Loucy (cell line): Measurements from ENCODE around the gene SERPING1.

ENCODE experiments used
- H2AFZ ChIP-seq: fragments of 200-600 bp; sonication (generic); 2 replicates; pipeline ENCODE4 v1.6.0; 2016; ENCODE audit warnings: antibody characterized with exemption, mild to moderate bottlenecking, low read length, moderate library complexity
- H3F3A ChIP-seq: fragments of 200-600 bp; 2 replicates; pipeline ENCODE4 v1.6.0; 2016; ENCODE audit warnings: antibody characterized with exemption, low read depth, mild to moderate bottlenecking
- H3K27me3 ChIP-seq: fragments of 200-600 bp; sonication (generic); 2 replicates; pipeline ENCODE4 v1.6.1; 2014; ENCODE audit warnings: low read length, mild to moderate bottlenecking; ENCODE audit not compliant: insufficient read depth, poor library complexity, severe bottlenecking
- H3K36me3 ChIP-seq: fragments of 200-600 bp; sonication (generic); 2 replicates; pipeline ENCODE4 v1.6.1; 2016; ENCODE audit warnings: low read length; ENCODE audit not compliant: insufficient read depth
- H3K4me1 ChIP-seq: fragments of 200-600 bp; sonication (generic); 2 replicates; pipeline ENCODE4 v1.5.1; 2014; ENCODE audit warnings: low read length, mild to moderate bottlenecking; ENCODE audit not compliant: insufficient read depth, poor library complexity, severe bottlenecking
- H3K4me2 ChIP-seq: fragments of 200-600 bp; sonication (generic); 2 replicates; pipeline ENCODE4 v1.6.0; 2014; ENCODE audit warnings: antibody characterized with exemption, low read length, low read depth, mild to moderate bottlenecking; ENCODE audit not compliant: poor library complexity, severe bottlenecking
- H3K4me3 ChIP-seq: fragments of 200-600 bp; sonication (generic); 2 replicates; pipeline ENCODE4 v1.5.1; 2014; ENCODE audit warnings: low read length, mild to moderate bottlenecking, mixed read lengths; ENCODE audit not compliant: poor library complexity, severe bottlenecking
- H3K79me2 ChIP-seq: fragments of 200-600 bp; sonication (generic); 2 replicates; pipeline ENCODE4 v1.6.1; 2014; ENCODE audit warnings: low read length; ENCODE audit not compliant: insufficient read depth
- H3K9ac ChIP-seq: fragments of 200-600 bp; sonication (generic); 2 replicates; pipeline ENCODE4 v1.6.0; 2014; ENCODE audit warnings: mild to moderate bottlenecking, low read depth, low read length, moderate library complexity; ENCODE audit not compliant: poor library complexity, severe bottlenecking
- H3K9me2 ChIP-seq: fragments of 200-600 bp; sonication (generic); replicated peaks from 2 replicates; pipeline ENCODE4 v1.6.1; 2016; ENCODE audit warnings: low read depth, low read length, mixed read lengths
- H3K9me3 ChIP-seq: fragments of 200-600 bp; sonication (generic); 2 replicates; pipeline ENCODE4 v1.6.1; 2014; ENCODE audit warnings: mild to moderate bottlenecking, antibody characterized with exemption, low read length, low read depth; ENCODE audit not compliant: insufficient read depth
- H4K20me1 ChIP-seq: fragments of 200-600 bp; sonication (generic); 2 replicates; pipeline ENCODE4 v1.6.0; 2014; ENCODE audit warnings: antibody characterized with exemption, low read length, mild to moderate bottlenecking; ENCODE audit not compliant: insufficient read depth, poor library complexity, severe bottlenecking
- CTCF ChIP-seq: fragments of 200-600 bp; sonication (generic); conservative IDR thresholded peaks from 2 replicates; pipeline ENCODE4 v1.5.1; 2014; ENCODE audit warnings: mild to moderate bottlenecking, antibody characterized with exemption, low read length
- EZH2phosphoT487 ChIP-seq: fragments of 200-600 bp; IDR thresholded peaks from 2 replicates; pipeline ENCODE4 v1.6.1; 2018; ENCODE audit warnings: antibody characterized with exemption, mild to moderate bottlenecking, moderate library complexity, borderline replicate concordance

Gene SERPING1

DNA sequence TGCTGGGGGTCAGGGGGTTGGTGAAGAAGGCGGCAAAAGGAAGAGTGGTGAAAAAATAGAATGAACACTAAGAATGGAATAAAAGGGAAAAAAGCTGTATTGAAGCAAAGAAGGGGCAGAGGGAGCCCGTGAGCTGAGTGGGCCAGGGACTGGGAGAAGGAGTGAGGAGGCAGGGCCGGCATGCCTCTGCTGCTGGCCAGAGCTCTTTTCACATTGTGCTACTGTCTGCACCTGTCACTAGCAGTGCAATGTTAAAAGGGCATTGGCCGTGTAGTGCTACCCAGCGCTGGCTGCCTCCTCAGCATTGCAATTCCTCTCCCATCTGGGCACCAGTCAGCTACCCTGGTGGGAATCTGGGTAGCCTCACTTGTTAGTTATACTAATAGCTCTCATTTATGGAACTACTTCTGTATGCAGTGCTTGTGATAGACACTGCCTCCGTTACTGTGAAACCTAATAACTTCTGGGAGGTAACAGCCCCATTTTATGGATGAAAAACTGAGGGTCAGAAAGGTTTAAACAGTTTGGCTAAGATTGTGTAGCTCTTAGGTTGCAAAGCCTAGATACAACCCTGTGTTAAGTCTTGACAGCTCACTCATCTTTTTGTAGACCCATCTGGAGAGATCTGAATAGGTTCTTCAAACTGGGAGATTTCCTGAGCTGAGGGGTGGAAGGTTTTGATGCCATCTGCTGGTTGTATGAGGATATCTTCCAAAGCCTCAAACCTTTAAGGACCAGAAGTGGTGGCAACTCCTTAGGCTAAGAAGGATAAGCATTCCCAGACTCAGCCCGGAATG, 43.7 kb downstream of the SERPING1 start:
- TF ChIP-seq CTCF (peak; percentile 78), EZH2phosphoT487 (no peak)
- H4K20me1 ChIP-seq: no peaks in the 10 kb centered on the region
- peak overlapping the region; percentile 91 for H3K9ac ChIP-seq
- H3K4me2 ChIP-seq: peak overlapping the region; percentile 98
- peaks cover 37% of the 10 kb centered on the region for H3K79me2 ChIP-seq
- H2AFZ ChIP-seq: no peak overlapping the region
- H3K27me3 ChIP-seq: no peaks in the 10 kb centered on the region
- peaks cover 64% of the 10 kb centered on the region for H3K4me1 ChIP-seq
- H3K4me3 ChIP-seq: peak overlapping the region; percentile 97
- H3K36me3 ChIP-seq: no peaks in the 10 kb centered on the region
- H3F3A ChIP-seq: no peaks in the 10 kb centered on the region
- H3K9me2 ChIP-seq: no peaks in the 10 kb centered on the region
- H3K9me3 ChIP-seq: no peaks in the 10 kb centered on the region

GRCh38 chr11:57643802-57644201, 46.3 kb downstream of the SERPING1 start:
- H3K79me2 ChIP-seq: peaks cover 30% of the 10 kb centered on the region
- H3F3A ChIP-seq: no peaks in the 10 kb centered on the region
- H4K20me1 ChIP-seq: no peaks in the 10 kb centered on the region
- H3K4me3 ChIP-seq: no peak overlapping the region
- no peaks in the 10 kb centered on the region for H3K9me3 ChIP-seq
- no peak overlapping the region for H3K9ac ChIP-seq
- H3K4me1 ChIP-seq: peaks cover 63% of the 10 kb centered on the region
- TF ChIP-seq CTCF (no peak), EZH2phosphoT487 (no peak)
- H3K4me2 ChIP-seq: no peak overlapping the region
- no peak overlapping the region for H2AFZ ChIP-seq
- H3K9me2 ChIP-seq: no peaks in the 10 kb centered on the region
- H3K36me3 ChIP-seq: no peaks in the 10 kb centered on the region
- no peaks in the 10 kb centered on the region for H3K27me3 ChIP-seq

GRCh38 chr11:57644748-57645688, 47.5 kb downstream of the SERPING1 start:
- H3K9me3 ChIP-seq: no peaks in the 10 kb centered on the region
- peaks cover 20% of the 10 kb centered on the region for H3K79me2 ChIP-seq
- TF ChIP-seq CTCF: peak; percentile 96
- no peak for TF ChIP-seq EZH2phosphoT487
- peak overlapping the region; percentile 29 for H3K9ac ChIP-seq
- H3K9me2 ChIP-seq: no peaks in the 10 kb centered on the region
- H3K4me2 ChIP-seq: peak overlapping the region; percentile 38
- no peaks in the 10 kb centered on the region for H3K27me3 ChIP-seq
- peaks cover 69% of the 10 kb centered on the region for H3K4me1 ChIP-seq
- no peaks in the 10 kb centered on the region for H3K36me3 ChIP-seq
- H2AFZ ChIP-seq: no peak overlapping the region
- no peaks in the 10 kb centered on the region for H4K20me1 ChIP-seq
- no peaks in the 10 kb centered on the region for H3F3A ChIP-seq
- H3K4me3 ChIP-seq: peak overlapping the region; percentile 5
